ENCODE results near the gene ZNG1A. TPM values are rescaled to one million over a fixed set of nuclear protein-coding genes. Genes with fewer than 3 reads are reported as not detected.
A peak's percentile ranks its signal among the peaks of the same experiment; 100 is the strongest.
"Not testable (repeated sequence)": the region's sequence is repeated elsewhere in the genome, so short reads cannot be mapped to it uniquely, and the experiment has no call there.

The ZNG1A gene
- polyA plus RNA-seq, 1 donor from 2014 or later, result 92.2 TPM

DNA sequence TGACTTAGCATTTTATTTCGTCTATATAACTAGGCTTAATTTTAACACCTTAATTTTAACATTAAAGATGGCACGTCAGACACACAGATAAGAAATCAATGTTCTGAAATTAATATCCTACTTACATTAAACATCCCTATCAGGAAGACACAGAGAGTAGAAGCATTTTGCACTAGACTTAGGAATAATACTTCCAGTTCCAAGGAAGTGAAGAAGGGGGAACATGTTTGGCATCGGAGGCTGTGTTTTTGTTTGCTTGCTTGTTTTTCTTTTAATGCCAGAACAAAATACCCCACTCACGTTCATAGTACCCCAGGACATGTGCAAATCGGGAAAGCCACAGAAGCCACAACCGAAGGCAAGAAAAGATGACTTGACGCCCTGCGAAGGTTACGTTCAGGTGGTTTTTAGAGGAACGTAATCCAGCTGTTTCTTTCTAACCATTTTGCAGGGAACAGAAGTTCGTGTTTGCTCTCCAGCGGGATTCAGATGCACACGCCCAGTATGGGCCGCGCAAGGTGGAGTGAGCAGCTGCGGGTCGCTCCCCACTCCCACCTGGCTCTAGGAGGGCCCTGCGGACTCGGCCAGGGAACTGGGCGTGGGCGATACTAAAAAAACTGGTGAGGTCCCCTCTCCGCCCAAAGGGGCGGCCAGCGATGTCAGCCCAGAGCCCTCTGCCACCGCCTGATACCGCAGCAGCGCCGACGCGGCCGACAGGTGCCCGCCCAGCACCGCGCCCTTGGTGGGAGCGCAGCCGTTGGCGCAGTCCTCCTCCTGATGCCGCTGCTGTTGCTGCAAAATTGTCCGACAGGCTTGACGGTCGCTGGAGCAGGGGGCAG lies 62.4 kb downstream of the ZNG1A start:
- H3K79me2 ChIP-seq (replicated peaks; ENCODE audit: insufficient read depth, low read length); H3K4me2 ChIP-seq (ENCODE audit: low read length); H3K9ac ChIP-seq (ENCODE audit: low read length); H3K36me3 ChIP-seq (ENCODE audit: insufficient read depth, low read length); H3K9me3 ChIP-seq (ENCODE audit: low read length); H4K20me1 ChIP-seq (ENCODE audit: insufficient read depth); H3F3A ChIP-seq (ENCODE audit: insufficient read depth, low read length, poor library complexity, severe bottlenecking); H2AFZ ChIP-seq (ENCODE audit: low read depth, low read length); H3K4me3 ChIP-seq (ENCODE audit: low read length); H3K9me2 ChIP-seq (ENCODE audit: insufficient read depth, low read length); H3K27ac ChIP-seq (ENCODE audit: low read length): not testable (repeated sequence)
- peaks cover 55% of the 10 kb centered on the region for H3K27me3 ChIP-seq (ENCODE audit: insufficient read depth, low read depth, low read length)
- peak; percentile 13 for TF ChIP-seq POLR2AphosphoS5 (IDR thresholded peaks at IDR 0.05)

DNA sequence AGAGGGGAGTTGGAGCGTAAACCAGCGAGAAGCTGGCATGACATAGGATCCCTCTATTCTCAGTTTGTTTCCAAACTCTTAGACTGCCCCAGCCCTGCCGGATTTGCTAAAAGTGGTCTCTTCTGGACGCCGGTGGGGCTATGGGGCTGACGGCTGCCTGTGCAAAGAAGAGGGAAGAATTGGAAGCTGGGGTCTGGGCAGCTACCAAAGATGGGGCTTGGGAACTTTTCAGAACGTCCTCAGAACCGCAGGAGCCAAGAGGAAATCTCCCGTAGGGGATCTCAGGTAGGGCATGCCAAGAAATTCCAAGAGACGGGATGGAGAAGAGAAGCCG lies 63.8 kb downstream of the ZNG1A start:
- H3K27ac ChIP-seq (ENCODE audit: low read length); H3K4me3 ChIP-seq (ENCODE audit: low read length); H3K79me2 ChIP-seq (replicated peaks; ENCODE audit: insufficient read depth, low read length): not testable (repeated sequence)

DNA sequence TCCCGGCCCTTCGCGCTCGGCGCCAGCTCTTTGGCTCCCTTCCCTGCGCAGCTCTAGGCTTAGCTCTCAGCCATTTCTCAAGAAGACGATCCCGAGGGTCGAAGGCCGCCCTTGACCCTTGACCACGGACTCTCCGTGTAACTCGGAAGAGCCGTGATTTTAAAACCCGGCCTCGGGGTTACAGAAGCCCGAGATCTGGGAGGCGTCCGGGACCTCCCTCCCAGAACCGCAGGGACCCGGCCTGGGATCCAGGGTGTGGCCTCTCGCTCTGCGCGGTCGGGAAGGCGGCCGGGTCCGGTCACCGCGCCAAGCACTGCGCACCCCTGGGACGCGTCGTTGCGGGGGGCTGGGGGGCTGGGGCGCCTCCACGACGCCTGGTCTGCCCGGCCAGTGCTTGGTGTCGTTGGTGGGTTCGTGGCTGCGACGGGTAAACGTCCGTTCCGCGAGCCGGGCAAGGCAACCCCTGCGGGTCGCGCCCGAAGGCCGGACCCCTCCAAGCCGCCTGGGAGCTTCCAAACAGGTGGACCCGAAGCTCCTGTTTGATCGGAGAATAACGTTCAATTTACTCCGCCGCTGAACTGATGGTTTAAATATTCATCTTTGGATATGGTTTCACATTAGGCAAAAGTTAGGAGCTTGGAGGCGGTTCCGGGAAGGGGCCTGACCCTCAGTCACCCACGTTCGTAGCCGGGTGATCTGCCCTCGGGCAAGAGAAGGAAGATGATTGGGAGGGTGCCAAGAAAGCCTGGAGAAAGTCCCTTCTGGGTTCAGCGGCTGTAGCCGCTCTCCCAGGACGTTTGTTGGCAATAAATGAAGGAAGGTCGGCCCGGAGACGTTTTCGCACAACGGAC lies 64.4 kb downstream of the ZNG1A start:
- Histone ChIP-seq H3K27me3 (ENCODE audit: insufficient read depth, low read depth, low read length) (peaks cover 62% of the 10 kb centered on the region), H3K4me3 (ENCODE audit: low read length) (peak overlapping the region; percentile 55)
- not testable (repeated sequence) for H2AFZ ChIP-seq (ENCODE audit: low read depth, low read length); H3K4me2 ChIP-seq (ENCODE audit: low read length); H3K27ac ChIP-seq (ENCODE audit: low read length); H3F3A ChIP-seq (ENCODE audit: insufficient read depth, low read length, poor library complexity, severe bottlenecking); H3K9me2 ChIP-seq (ENCODE audit: insufficient read depth, low read length); H4K20me1 ChIP-seq (ENCODE audit: insufficient read depth); H3K9ac ChIP-seq (ENCODE audit: low read length); H3K36me3 ChIP-seq (ENCODE audit: insufficient read depth, low read length); H3K9me3 ChIP-seq (ENCODE audit: low read length); H3K79me2 ChIP-seq (replicated peaks; ENCODE audit: insufficient read depth, low read length)
- TF ChIP-seq POLR2AphosphoS5 (IDR thresholded peaks at IDR 0.05), result peak; percentile 27

More for the DNA sequence above, 63.8 kb downstream of the ZNG1A start:
- H2AFZ ChIP-seq (ENCODE audit: low read depth, low read length); H3K36me3 ChIP-seq (ENCODE audit: insufficient read depth, low read length); H3K9ac ChIP-seq (ENCODE audit: low read length); H3K9me3 ChIP-seq (ENCODE audit: low read length); H4K20me1 ChIP-seq (ENCODE audit: insufficient read depth); H3K9me2 ChIP-seq (ENCODE audit: insufficient read depth, low read length); H3K4me2 ChIP-seq (ENCODE audit: low read length); H3F3A ChIP-seq (ENCODE audit: insufficient read depth, low read length, poor library complexity, severe bottlenecking): not testable (repeated sequence)
- H3K27me3 ChIP-seq (ENCODE audit: insufficient read depth, low read depth, low read length), result peaks cover 58% of the 10 kb centered on the region

DNA sequence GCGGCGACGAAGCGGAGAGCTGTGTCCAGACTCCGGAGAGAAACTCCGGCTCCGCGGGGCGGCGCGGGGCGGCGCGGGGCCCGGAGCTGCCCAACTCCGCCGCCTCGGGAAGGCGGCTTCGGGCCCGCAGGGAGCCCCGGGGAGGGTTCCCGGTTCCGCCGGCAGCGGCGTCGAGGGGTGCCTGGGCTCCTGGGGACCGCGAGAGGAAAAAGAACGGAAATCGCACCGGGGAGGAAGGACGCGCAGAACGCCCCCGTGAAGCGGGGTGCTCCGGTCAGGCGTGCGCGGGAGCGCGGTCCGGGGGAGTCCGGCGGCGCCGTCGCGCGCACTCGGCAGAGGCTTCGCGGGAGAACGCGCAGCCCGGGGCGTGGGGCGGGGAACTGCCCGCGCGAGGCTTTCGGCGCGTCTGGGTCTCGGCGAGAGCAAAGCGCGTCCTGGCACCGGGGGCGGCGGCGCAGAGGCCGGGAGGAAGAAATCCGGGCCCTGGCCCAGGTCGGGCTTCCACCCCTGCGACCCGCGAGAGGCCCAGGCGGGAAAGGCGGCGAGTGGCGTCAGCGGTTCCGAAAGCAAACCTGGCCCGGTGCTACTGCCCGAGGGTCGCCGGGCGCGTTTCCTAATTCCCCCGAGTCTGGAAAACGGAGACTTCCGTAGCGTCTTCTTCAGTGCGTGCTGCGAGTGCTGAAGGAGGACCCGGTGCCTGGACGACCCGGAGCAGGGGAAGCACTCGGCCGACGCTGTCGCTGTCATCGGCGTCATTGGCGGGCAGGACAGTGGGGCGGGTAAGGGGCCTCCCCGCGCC lies 65.2 kb downstream of the ZNG1A start:
- H3K4me2 ChIP-seq (ENCODE audit: low read length); H3K27ac ChIP-seq (ENCODE audit: low read length); H2AFZ ChIP-seq (ENCODE audit: low read depth, low read length); H3K9me2 ChIP-seq (ENCODE audit: insufficient read depth, low read length); H3K36me3 ChIP-seq (ENCODE audit: insufficient read depth, low read length); H4K20me1 ChIP-seq (ENCODE audit: insufficient read depth); H3K9me3 ChIP-seq (ENCODE audit: low read length); H3F3A ChIP-seq (ENCODE audit: insufficient read depth, low read length, poor library complexity, severe bottlenecking); H3K79me2 ChIP-seq (replicated peaks; ENCODE audit: insufficient read depth, low read length); H3K9ac ChIP-seq (ENCODE audit: low read length): not testable (repeated sequence)
- H3K27me3 ChIP-seq (ENCODE audit: insufficient read depth, low read depth, low read length), result peaks cover 70% of the 10 kb centered on the region
- H3K4me3 ChIP-seq (ENCODE audit: low read length), result peak overlapping the region; percentile 55
- TF ChIP-seq POLR2AphosphoS5 (IDR thresholded peaks at IDR 0.05) (peak; percentile 35), EZH2 (IDR thresholded peaks at IDR 0.05; ENCODE audit: borderline replicate concordance, insufficient read depth, low read length, poor library complexity, severe bottlenecking) (peak; percentile 99)

All from neural cell (in vitro differentiated cells).